Breast epithelium (tissue), 4 donors: ENCODE data around the gene CRYGN. TPM values are rescaled to one million over a fixed set of nuclear protein-coding genes. Genes with fewer than 3 reads are reported as not detected.

Source experiments
- DNase-seq, 2 donors: peaks; one replicate each; pipeline ENCODE4 v3.0.0-alpha.2; 2019; ENCODE audit warnings: low spot score in 2 of 2
- H3K27ac ChIP-seq, 2 donors: fragments of 200-600 bp; sonication (generic) in 1 of 2; one replicate each; pipeline ENCODE4 v1.5.1; 2016 to 2019; ENCODE audit warnings: mild to moderate bottlenecking in 1 of 2
- H3K27me3 ChIP-seq, 2 donors: fragments of 200-600 bp; sonication (generic) in 1 of 2; one replicate each; pipeline versions ENCODE4 v1.5.1 to v1.6.0; 2017 to 2019; ENCODE audit warnings: control low read depth in 1 of 2, mild to moderate bottlenecking in 1 of 2
- H3K36me3 ChIP-seq: fragments of 200-600 bp; one replicate; pipeline ENCODE4 v1.5.1; 2019
- H3K4me1 ChIP-seq, 2 donors: fragments of 200-600 bp; sonication (generic); one replicate each; pipeline ENCODE4 v1.5.1; 2016 to 2019; ENCODE audit warnings: control low read depth in 1 of 2
- H3K4me3 ChIP-seq, 3 donors: fragments of 200-600 bp; sonication (generic); 1 replicate in 2 of 3; 2 replicates in 1 of 3; pipeline ENCODE4 v1.5.1; 2016 to 2019; ENCODE audit warnings: mild to moderate bottlenecking in 3 of 3, moderate library complexity in 2 of 3
- H3K9me3 ChIP-seq, 2 donors: fragments of 200-600 bp; sonication (generic) in 1 of 2; one replicate each; pipeline ENCODE4 v1.5.1; 2016 to 2019; ENCODE audit warnings: control low read depth in 1 of 2
- CTCF ChIP-seq, 3 donors: fragments of 450-650 bp; IDR thresholded peaks; one replicate each; pipeline ENCODE4 v1.5.1; 2016 to 2017; ENCODE audit warnings: antibody characterized with exemption in 3 of 3, mild to moderate bottlenecking in 3 of 3, moderate library complexity in 3 of 3
- POLR2A ChIP-seq: fragments of 450-650 bp; IDR thresholded peaks from one replicate; pipeline ENCODE4 v1.6.1; 2016; ENCODE audit warnings: antibody characterized with exemption, mild to moderate bottlenecking, moderate library complexity
- POLR2AphosphoS5 ChIP-seq, 3 donors: sonication (generic); formaldehyde crosslinking; IDR thresholded peaks; one replicate each; pipeline ENCODE4 v1.6.1; 2017; ENCODE audit warnings: antibody characterized with exemption in 3 of 3
- intact Hi-C: fragments of 100-400 bp; cut with DNase I; formaldehyde crosslinking; loops from one replicate; pipeline ENCODE4 v1.15.1; 2023; ENCODE audit warnings: low total_unique reads
- total RNA-seq, 3 donors: library from RNA; depleted of rRNA; stranded (reverse); fragments of >200 nt; gene quantifications; one replicate each; pipeline ENCODE4 v1.1.0, GENCODE V29; 2016

Gene CRYGN
- total RNA-seq, 3 donors from 2014 or later: 0.98 to 1.3 TPM; not detected in 1

- Histone ChIP-seq H3K9me3 (no peaks in the 10 kb centered on the region), H3K27ac (no peak overlapping the region), H3K4me3 (no peak overlapping the region), H3K36me3 (no peaks in the 10 kb centered on the region), H3K27me3 (no peaks in the 10 kb centered on the region), H3K4me1 (no peaks in the 10 kb centered on the region)
- DNase-seq: no peak
- intact Hi-C loops: loop anchor here (5.0 kb wide), 1 partner anchor 83 kb away; no protein-coding TSS in a partner anchor
- TF ChIP-seq POLR2AphosphoS5 (IDR thresholded peaks at IDR 0.05) (no peak), CTCF (IDR thresholded peaks at IDR 0.05) (no peak), POLR2A (no peak)
Observed at GRCh38 chr7:151454932-151455530, 15.1 kb upstream of the CRYGN start.

- H3K4me1 ChIP-seq: no peaks in the 10 kb centered on the region
- H3K27me3 ChIP-seq: no peaks in the 10 kb centered on the region
- TF ChIP-seq POLR2A (no peak), CTCF (IDR thresholded peaks at IDR 0.05) (no peak), POLR2AphosphoS5 (IDR thresholded peaks at IDR 0.05) (no peak)
- H3K9me3 ChIP-seq: no peaks in the 10 kb centered on the region
- H3K27ac ChIP-seq: no peak overlapping the region
- DNase-seq: no peak
- H3K36me3 ChIP-seq: no peaks in the 10 kb centered on the region
- intact Hi-C loops: no loop called here
- H3K4me3 ChIP-seq: no peak overlapping the region
Observed at GRCh38 chr7:151454305-151454704, 14.4 kb upstream of the CRYGN start.

GRCh38 chr7:151453326-151453791 is 13.4 kb upstream of the CRYGN start:
- Histone ChIP-seq H3K36me3 (no peaks in the 10 kb centered on the region), H3K9me3 (no peaks in the 10 kb centered on the region), H3K4me3 (no peak overlapping the region), H3K27me3 (no peaks in the 10 kb centered on the region), H3K4me1 (no peaks in the 10 kb centered on the region), H3K27ac (no peak overlapping the region)
- intact Hi-C loops: no loop called here
- DNase-seq: no peak
- TF ChIP-seq POLR2AphosphoS5 (IDR thresholded peaks at IDR 0.05) (no peak), CTCF (IDR thresholded peaks at IDR 0.05) (no peak), POLR2A (no peak)

GRCh38 chr7:151452680-151453325 is 12.9 kb upstream of the CRYGN start:
- DNase-seq: no peak
- intact Hi-C loops: no loop called here
- no peaks in the 10 kb centered on the region for H3K36me3 ChIP-seq
- H3K4me3 ChIP-seq: no peak overlapping the region
- TF ChIP-seq CTCF (IDR thresholded peaks at IDR 0.05) (no peak), POLR2A (no peak)
- H3K9me3 ChIP-seq: no peaks in the 10 kb centered on the region
- no peaks in the 10 kb centered on the region for H3K27me3 ChIP-seq
- no peak overlapping the region for H3K27ac ChIP-seq
- no peaks in the 10 kb centered on the region for H3K4me1 ChIP-seq
